ENCODE measurements around the gene NPLOC4. TPM values are rescaled to one million over a fixed set of nuclear protein-coding genes. Genes with fewer than 3 reads are reported as not detected.

The NPLOC4 gene
- total RNA-seq, 4 donors from 2014 or later: 45.8 to 98.5 (median 58.1) TPM

DNA sequence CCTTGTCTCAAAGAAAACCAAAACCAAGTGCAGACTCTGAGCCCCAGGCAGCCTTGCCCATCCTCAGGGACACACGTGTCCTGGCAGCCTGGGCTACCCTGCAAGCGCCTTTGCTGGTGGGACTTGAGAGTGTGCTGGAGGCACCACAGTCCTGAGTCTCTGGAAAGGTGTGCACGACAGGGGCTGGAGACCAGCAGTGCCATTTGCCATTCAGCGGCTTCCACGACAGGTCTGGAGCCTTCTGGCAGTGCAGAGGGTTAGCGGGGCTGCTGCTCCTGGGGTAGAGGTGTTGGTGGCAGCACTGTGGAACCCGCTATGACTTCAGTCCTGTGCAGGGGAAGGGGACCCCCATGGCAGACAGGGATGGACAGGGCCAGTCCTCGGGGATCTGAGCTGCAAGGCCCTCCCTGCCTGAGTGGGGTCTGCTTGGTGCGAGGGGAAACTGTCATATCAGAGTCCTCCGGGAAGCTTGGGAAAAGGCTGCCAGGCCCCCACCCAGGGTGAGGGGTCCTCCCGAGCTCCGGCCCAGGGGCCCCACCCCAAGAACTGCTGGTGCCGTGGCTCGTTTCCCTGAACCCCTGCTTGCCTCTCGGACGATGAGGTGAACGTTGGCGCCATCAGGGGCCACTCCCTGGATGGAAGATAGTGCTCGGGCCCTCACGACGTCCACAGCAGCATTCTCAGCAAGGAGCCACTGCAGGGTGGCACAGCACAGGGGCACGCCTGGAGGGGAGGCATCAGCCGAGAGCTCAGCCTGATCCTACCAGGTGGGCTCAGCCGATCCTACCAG lies 91.6 kb downstream of the NPLOC4 start:
- DNase-seq: no peak
- TF ChIP-seq, protein P1, sequence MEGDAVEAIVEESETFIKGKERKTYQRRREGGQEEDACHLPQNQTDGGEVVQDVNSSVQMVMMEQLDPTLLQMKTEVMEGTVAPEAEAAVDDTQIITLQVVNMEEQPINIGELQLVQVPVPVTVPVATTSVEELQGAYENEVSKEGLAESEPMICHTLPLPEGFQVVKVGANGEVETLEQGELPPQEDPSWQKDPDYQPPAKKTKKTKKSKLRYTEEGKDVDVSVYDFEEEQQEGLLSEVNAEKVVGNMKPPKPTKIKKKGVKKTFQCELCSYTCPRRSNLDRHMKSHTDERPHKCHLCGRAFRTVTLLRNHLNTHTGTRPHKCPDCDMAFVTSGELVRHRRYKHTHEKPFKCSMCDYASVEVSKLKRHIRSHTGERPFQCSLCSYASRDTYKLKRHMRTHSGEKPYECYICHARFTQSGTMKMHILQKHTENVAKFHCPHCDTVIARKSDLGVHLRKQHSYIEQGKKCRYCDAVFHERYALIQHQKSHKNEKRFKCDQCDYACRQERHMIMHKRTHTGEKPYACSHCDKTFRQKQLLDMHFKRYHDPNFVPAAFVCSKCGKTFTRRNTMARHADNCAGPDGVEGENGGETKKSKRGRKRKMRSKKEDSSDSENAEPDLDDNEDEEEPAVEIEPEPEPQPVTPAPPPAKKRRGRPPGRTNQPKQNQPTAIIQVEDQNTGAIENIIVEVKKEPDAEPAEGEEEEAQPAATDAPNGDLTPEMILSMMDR (IDR thresholded peaks at IDR 0.05): no peak
- TF ChIP-seq POLR2A (IDR thresholded peaks at IDR 0.05): no peak
- peaks cover 24 to 36% of the 10 kb centered on the region in 2 donors for H3K36me3 ChIP-seq
- no peaks in the 10 kb centered on the region for H3K27me3 ChIP-seq
- no peak overlapping the region for H3K27ac ChIP-seq
- H3K9me3 ChIP-seq: no peaks in the 10 kb centered on the region
- no peaks in the 10 kb centered on the region for H3K4me1 ChIP-seq
- intact Hi-C loops (cut with DNase I): loop anchor here (10.0 kb wide), 1 partner anchor 59 kb away; no protein-coding TSS in a partner anchor
- no peak overlapping the region for H3K4me3 ChIP-seq (replicated peaks in 1 of 3)
- WGBS, 2 donors: 79 to 88% methylated on average over 8 to 18 of the region's 24 CpGs

DNA sequence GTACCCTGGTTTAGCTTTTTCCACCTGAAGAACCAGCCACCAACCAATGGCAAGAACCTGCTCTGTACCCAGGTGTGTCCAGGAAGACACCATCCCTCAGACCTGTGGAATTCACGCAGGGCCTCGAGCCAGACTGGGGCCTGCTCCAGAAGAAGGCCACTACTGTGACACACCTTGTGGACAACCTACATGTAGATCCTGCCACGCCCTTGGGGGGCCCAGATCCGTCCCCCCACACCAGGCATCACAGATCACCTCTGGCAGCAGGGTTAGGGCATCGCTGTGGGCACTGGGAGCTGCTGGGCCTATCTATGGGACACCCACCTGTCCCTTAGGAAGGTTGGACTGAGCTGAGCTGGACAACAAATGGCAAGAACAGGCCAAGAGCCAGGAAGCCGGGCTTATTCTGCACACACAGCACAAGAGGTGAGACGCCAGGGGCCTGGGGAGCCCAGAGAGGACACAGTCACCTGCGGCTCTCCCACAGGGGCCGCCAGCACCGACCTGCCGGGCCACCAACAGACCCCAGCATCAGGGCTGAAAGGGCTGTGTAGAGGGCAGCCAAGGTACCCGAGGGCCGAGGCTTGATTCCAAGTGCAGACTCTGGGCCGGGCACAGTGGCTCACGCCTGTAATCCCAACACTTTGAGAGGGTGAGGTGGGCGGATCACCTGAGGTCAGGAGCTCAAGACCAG lies 92.5 kb downstream of the NPLOC4 start:
- Histone ChIP-seq H3K27ac (no peak overlapping the region), H3K36me3 (peaks cover 24 to 39% of the 10 kb centered on the region in 2 donors), H3K9me3 (no peaks in the 10 kb centered on the region), H3K4me1 (no peaks in the 10 kb centered on the region), H3K4me3 (replicated peaks in 1 of 3) (no peak overlapping the region), H3K27me3 (no peaks in the 10 kb centered on the region)
- no peak for TF ChIP-seq POLR2A (IDR thresholded peaks at IDR 0.05)
- TF ChIP-seq, protein P1 (IDR thresholded peaks at IDR 0.05): no peak
- 91 to 94% methylated on average over 7 to 8 of the region's 16 CpGs for WGBS, 2 donors
- no peak for DNase-seq
- intact Hi-C loops (cut with DNase I): loop anchor here (10.0 kb wide), 1 partner anchor 60 kb away; no protein-coding TSS in a partner anchor

DNA sequence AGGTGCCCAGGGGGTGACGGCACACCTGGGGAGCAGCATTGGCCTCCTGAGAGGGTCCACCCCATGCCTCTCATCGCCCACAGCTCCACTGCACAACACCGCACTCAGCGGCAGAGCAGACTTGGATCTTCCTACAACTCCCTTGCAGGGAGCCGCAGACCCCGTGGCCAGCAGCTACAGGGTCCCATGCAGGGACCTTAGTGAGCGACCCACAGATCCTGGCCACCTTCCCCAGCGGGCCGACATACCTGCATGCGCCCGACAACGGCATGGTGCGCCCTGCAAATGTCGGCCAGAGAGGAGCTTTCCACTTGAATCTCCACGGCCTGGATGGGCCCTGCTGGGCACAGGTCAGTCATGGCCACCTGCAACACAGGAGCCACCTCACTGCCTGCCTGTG lies 93.2 kb downstream of the NPLOC4 start:
- no peak for DNase-seq
- WGBS, 2 donors: 92 to 97% methylated on average over 12 to 14 of the region's 15 CpGs
- TF ChIP-seq, protein P1 (IDR thresholded peaks at IDR 0.05): no peak
- TF ChIP-seq POLR2A (IDR thresholded peaks at IDR 0.05): no peak
- intact Hi-C loops (cut with DNase I): loop anchor here (10.0 kb wide), 1 partner anchor 61 kb away; no protein-coding TSS in a partner anchor
- H3K9me3 ChIP-seq: no peaks in the 10 kb centered on the region
- H3K27me3 ChIP-seq: no peaks in the 10 kb centered on the region
- peaks cover 24 to 39% of the 10 kb centered on the region in 2 donors for H3K36me3 ChIP-seq
- no peaks in the 10 kb centered on the region for H3K4me1 ChIP-seq
- H3K4me3 ChIP-seq (replicated peaks in 1 of 3): no peak overlapping the region
- H3K27ac ChIP-seq: no peak overlapping the region

DNA sequence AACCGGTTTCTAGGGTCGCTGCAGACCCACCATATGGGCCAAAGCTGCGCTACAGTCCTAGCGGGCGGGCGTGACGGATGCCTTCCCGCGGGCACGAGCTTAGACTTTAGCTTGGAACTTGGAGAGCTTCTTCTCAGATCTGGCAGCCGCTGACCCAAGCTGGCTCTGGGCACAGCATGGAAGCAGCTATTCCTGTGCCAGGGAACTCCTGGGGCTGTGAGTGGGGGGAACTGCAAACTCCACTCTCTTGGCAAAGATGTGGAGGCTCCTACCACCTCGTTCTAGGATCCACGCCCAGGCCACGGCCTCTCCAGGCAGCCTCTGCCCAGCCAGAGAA lies 93.6 kb downstream of the NPLOC4 start:
- WGBS, 2 donors: 94 to 95% methylated on average over 8 to 12 of the region's 14 CpGs
- Histone ChIP-seq H3K27me3 (no peaks in the 10 kb centered on the region), H3K4me1 (no peaks in the 10 kb centered on the region), H3K27ac (no peak overlapping the region), H3K4me3 (replicated peaks in 1 of 3) (no peak overlapping the region), H3K36me3 (peaks cover 24 to 39% of the 10 kb centered on the region in 2 donors), H3K9me3 (no peaks in the 10 kb centered on the region)
- no peak for DNase-seq
- intact Hi-C loops (cut with DNase I): loop anchor here (10.0 kb wide), 1 partner anchor 61 kb away; no protein-coding TSS in a partner anchor
- TF ChIP-seq, protein P1 (IDR thresholded peaks at IDR 0.05): no peak
- no peak for TF ChIP-seq POLR2A (IDR thresholded peaks at IDR 0.05)

Measured in thyroid gland (tissue), 4 donors.